Astrocyte (in vitro differentiated cells and primary cell): ENCODE measurements around the gene NKX1-2. TPM values are rescaled to one million over a fixed set of nuclear protein-coding genes. Genes with fewer than 3 reads are reported as not detected.

ENCODE experiments used
- DNase-seq: peaks from one replicate; pipeline ENCODE4 v3.0.0-alpha.2; 2010; ENCODE audit warnings: low read depth
- FAIRE-seq: peaks from 2 replicates; lab custom pipeline; 2011; peaks lifted over from hg19 to GRCh38; lab: Jason Lieb, UNC
- H2AFZ ChIP-seq: 2 replicates; pipeline ENCODE4 v1.6.0; 2012; ENCODE audit warnings: low read depth, low read length, inconsistent platforms
- H3K27ac ChIP-seq: 2 replicates; pipeline ENCODE4 v1.5.1; 2011; ENCODE audit warnings: low read depth, low read length, inconsistent platforms
- H3K27me3 ChIP-seq: 2 replicates; pipeline ENCODE4 v1.6.0; 2011; ENCODE audit warnings: low read length, inconsistent platforms; ENCODE audit not compliant: insufficient read depth
- H3K36me3 ChIP-seq: 2 replicates; pipeline ENCODE4 v1.5.1; 2011; ENCODE audit warnings: low read length, inconsistent platforms; ENCODE audit not compliant: insufficient read depth
- H3K4me1 ChIP-seq: 2 replicates; pipeline ENCODE4 v1.5.1; 2011; ENCODE audit warnings: low read length, inconsistent platforms; ENCODE audit not compliant: insufficient read depth
- H3K4me2 ChIP-seq: 2 replicates; pipeline ENCODE4 v1.6.0; 2012; ENCODE audit warnings: low read length, inconsistent platforms
- H3K4me3 ChIP-seq: 2 replicates; pipeline ENCODE4 v1.5.1; 2011; ENCODE audit warnings: low read depth, mild to moderate bottlenecking, low read length, inconsistent platforms; ENCODE audit not compliant: insufficient read depth
- H3K79me2 ChIP-seq: 2 replicates; pipeline ENCODE4 v1.6.0; 2012; ENCODE audit warnings: mild to moderate bottlenecking, low read length, inconsistent platforms; ENCODE audit not compliant: insufficient read depth
- H3K9ac ChIP-seq: 2 replicates; pipeline ENCODE4 v1.6.0; 2012; ENCODE audit warnings: mild to moderate bottlenecking, low read length, inconsistent platforms
- H3K9me3 ChIP-seq: 2 replicates; pipeline ENCODE4 v1.5.1; 2012; ENCODE audit warnings: low read depth, mild to moderate bottlenecking, low read length, inconsistent platforms; ENCODE audit not compliant: insufficient read depth
- H4K20me1 ChIP-seq: 2 replicates; pipeline ENCODE4 v1.6.0; 2012; ENCODE audit warnings: low read length, inconsistent platforms; ENCODE audit not compliant: insufficient read depth
- H3K27ac Mint-ChIP-seq: one replicate; pipeline ENCODE4 v1.8.0; 2021; ENCODE audit warnings: mild to moderate bottlenecking, mixed read lengths; ENCODE audit not compliant: unreplicated experiment
- H3K27me3 Mint-ChIP-seq: one replicate; pipeline ENCODE4 v1.8.0; 2021; ENCODE audit warnings: low read depth, mixed read lengths; ENCODE audit not compliant: unreplicated experiment
- H3K36me3 Mint-ChIP-seq: one replicate; pipeline ENCODE4 v1.8.0; 2021; ENCODE audit warnings: low read depth, mixed read lengths; ENCODE audit not compliant: unreplicated experiment
- H3K4me1 Mint-ChIP-seq: one replicate; pipeline ENCODE4 v1.8.0; 2021; ENCODE audit warnings: low read depth, mixed read lengths; ENCODE audit not compliant: unreplicated experiment
- H3K4me3 Mint-ChIP-seq: one replicate; pipeline ENCODE4 v1.8.0; 2021; ENCODE audit warnings: mild to moderate bottlenecking, moderate library complexity, mixed read lengths; ENCODE audit not compliant: unreplicated experiment
- H3K9me3 Mint-ChIP-seq: one replicate; pipeline ENCODE4 v1.8.0; 2021; ENCODE audit warnings: mild to moderate bottlenecking, mixed read lengths; ENCODE audit not compliant: unreplicated experiment
- EZH2 ChIP-seq: IDR thresholded peaks from 2 replicates; pipeline ENCODE4 v1.6.1; 2012; ENCODE audit warnings: mild to moderate bottlenecking, low read length, inconsistent platforms; ENCODE audit not compliant: insufficient read depth
- total RNA-seq: library from RNA; stranded (reverse); gene quantifications from 2 replicates; pipeline ENCODE4 v1.2.1, GENCODE V29; 2021
- TF ChIP-seq, protein P1 (sequence below): IDR thresholded peaks from 2 replicates; pipeline ENCODE4 v1.5.1; 2011; ENCODE audit warnings: low read depth, mild to moderate bottlenecking, inconsistent platforms, low read length, moderate library complexity; ENCODE audit not compliant: insufficient read depth

Gene NKX1-2
- total RNA-seq, 1 donor from 2014 or later = not detected

- H3K9me3 ChIP-seq = no peaks in the 10 kb centered on the region
- no peak for DNase-seq
- peaks cover 20% of the 10 kb centered on the region for H4K20me1 ChIP-seq
- no peak overlapping the region for H3K4me2 ChIP-seq
- Mint-ChIP-seq H3K4me1 (peaks cover 3% of the 10 kb centered on the region), H3K27ac (no peak overlapping the region), H3K9me3 (no peaks in the 10 kb centered on the region), H3K27me3 (peaks cover 1% of the 10 kb centered on the region), H3K36me3 (peaks cover 2% of the 10 kb centered on the region), H3K4me3 (no peak overlapping the region)
- no peak overlapping the region for H3K27ac ChIP-seq
- H3K4me1 ChIP-seq = peaks cover 2% of the 10 kb centered on the region
- no peaks in the 10 kb centered on the region for H3K79me2 ChIP-seq
- H3K9ac ChIP-seq = no peak overlapping the region
- H3K27me3 ChIP-seq = no peaks in the 10 kb centered on the region
- no peaks in the 10 kb centered on the region for H3K36me3 ChIP-seq
- TF ChIP-seq EZH2 = no peak
- TF ChIP-seq, protein P1, sequence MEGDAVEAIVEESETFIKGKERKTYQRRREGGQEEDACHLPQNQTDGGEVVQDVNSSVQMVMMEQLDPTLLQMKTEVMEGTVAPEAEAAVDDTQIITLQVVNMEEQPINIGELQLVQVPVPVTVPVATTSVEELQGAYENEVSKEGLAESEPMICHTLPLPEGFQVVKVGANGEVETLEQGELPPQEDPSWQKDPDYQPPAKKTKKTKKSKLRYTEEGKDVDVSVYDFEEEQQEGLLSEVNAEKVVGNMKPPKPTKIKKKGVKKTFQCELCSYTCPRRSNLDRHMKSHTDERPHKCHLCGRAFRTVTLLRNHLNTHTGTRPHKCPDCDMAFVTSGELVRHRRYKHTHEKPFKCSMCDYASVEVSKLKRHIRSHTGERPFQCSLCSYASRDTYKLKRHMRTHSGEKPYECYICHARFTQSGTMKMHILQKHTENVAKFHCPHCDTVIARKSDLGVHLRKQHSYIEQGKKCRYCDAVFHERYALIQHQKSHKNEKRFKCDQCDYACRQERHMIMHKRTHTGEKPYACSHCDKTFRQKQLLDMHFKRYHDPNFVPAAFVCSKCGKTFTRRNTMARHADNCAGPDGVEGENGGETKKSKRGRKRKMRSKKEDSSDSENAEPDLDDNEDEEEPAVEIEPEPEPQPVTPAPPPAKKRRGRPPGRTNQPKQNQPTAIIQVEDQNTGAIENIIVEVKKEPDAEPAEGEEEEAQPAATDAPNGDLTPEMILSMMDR = no peak
- H2AFZ ChIP-seq = no peak overlapping the region
- no peak for FAIRE-seq
- H3K4me3 ChIP-seq = no peak overlapping the region
Observed at GRCh38 chr10:124467165-124467564, 17.3 kb upstream of the NKX1-2 start.

DNA sequence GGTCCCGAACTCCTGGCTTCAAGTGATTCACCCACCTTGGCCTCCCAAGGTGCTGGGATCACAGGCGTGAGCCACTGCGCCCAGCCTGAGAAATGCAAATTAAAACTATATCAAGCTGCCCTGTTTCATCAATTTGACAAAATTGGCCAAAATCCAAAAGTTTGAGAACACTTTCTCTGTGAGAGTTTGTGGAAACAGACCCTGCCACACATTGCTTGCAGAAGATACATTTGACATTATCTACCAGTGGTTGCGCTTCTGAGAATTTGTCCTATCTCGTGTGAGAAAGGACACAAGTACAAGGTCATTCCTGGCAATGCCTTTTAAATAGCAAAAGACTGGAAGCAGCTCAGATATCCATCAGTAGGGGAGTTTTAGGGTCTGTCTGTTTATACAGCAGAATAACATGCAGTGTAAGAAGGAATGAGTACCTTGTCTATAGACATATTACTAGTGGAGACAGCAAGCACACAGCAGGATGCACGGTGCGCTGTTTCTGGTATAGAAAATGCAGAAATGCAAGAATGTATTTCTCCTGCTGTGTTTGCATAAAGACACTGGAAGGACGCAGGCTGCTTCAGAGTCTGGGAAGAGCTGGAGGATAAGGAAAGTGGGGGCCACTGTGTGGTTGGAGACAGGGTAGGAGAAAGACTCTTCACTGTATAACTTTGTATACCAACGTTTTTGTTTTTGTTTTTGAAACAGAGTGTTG is 16.1 kb upstream of the NKX1-2 start:
- Mint-ChIP-seq H3K27ac (no peak overlapping the region), H3K9me3 (no peaks in the 10 kb centered on the region), H3K27me3 (peaks cover 1% of the 10 kb centered on the region), H3K36me3 (peaks cover 2% of the 10 kb centered on the region), H3K4me3 (no peak overlapping the region), H3K4me1 (peaks cover 3% of the 10 kb centered on the region)
- no peak overlapping the region for H3K9ac ChIP-seq
- no peaks in the 10 kb centered on the region for H3K36me3 ChIP-seq
- H3K79me2 ChIP-seq = no peaks in the 10 kb centered on the region
- H3K9me3 ChIP-seq = no peaks in the 10 kb centered on the region
- H3K4me2 ChIP-seq = no peak overlapping the region
- TF ChIP-seq EZH2 = no peak
- TF ChIP-seq, protein P1 = no peak
- no peak overlapping the region for H3K4me3 ChIP-seq
- peaks cover 4% of the 10 kb centered on the region for H3K4me1 ChIP-seq
- DNase-seq (no peak), FAIRE-seq (no peak)
- H4K20me1 ChIP-seq = peaks cover 19% of the 10 kb centered on the region
- no peak overlapping the region for H2AFZ ChIP-seq
- H3K27ac ChIP-seq = no peak overlapping the region
- H3K27me3 ChIP-seq = no peaks in the 10 kb centered on the region
